Measurements from ENCODE around the gene GHRH.

- no peak for TF ChIP-seq CTCF (IDR thresholded peaks at IDR 0.05)
- TF ChIP-seq POLR2A (IDR thresholded peaks at IDR 0.05): no peak
These were observed 52.4 kb downstream of the GHRH start for GRCh38 chr20:37209193-37209592.
